HG03439 (cell line): ENCODE measurements around the gene SPDEF.

ENCODE experiments used
- ATAC-seq: cut with Tn5 transposase; IDR thresholded peaks from one replicate; pipeline ENCODE4 v1.9.1; 2021; ENCODE audit warnings: mild to moderate bottlenecking, moderate library complexity; ENCODE audit not compliant: unreplicated experiment

The SPDEF gene

DNA sequence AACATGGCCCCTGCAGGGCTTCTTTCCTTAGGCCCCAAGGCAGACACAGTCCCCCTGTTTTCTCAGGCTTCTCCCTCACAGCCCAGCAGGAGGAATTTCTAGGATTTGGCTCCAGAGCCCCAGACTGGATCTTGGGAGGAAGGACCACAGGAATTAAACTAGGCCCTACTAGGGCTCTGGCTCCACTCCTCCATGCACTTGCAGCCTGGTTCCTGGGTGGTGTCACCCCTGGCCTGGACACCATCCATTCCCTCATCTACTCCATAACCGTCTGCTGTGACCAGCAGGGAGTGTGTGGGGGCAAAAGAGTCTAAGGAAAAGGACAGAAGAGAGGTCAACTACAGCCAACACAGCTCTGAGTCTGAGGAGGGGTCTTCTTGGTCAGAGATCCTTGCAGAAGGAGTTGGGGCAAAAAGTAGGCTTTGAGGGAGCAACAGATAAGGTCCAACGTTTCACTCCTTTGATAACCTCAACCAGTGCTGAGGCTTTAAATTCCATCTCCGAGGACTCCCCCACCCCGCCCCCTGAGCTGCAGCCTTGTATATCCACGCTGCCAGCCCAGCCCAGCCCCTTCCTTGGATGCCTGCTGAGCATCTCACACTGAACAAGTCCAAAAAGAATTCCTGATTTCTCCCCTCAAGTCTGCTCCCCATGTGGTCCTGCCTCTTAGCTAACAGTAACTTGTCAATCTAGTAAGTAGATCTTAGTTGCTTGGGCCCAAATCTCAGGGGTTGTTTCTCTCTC lies 27.9 kb upstream of the SPDEF start:
- ATAC-seq = no peak

DNA sequence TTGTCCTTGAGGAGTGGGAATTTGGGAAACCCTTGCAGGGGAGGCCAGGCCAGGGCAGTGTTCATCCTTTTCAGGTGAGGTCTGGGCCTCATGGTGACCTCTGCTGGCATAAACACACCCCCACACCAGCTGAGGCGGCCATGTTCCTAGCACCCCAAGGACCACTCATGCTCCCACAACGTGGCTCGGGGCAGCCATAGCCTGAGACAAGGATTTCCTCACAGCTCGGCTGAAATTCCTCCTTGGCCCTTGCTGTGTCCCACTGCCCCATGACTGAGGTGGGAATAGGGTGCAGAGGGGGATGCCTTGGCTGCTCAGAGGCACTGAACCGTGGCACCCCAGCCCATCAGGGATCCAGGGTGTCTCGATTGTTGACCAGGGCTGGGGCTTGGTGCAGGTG lies 27.3 kb upstream of the SPDEF start:
- ATAC-seq = no peak

DNA sequence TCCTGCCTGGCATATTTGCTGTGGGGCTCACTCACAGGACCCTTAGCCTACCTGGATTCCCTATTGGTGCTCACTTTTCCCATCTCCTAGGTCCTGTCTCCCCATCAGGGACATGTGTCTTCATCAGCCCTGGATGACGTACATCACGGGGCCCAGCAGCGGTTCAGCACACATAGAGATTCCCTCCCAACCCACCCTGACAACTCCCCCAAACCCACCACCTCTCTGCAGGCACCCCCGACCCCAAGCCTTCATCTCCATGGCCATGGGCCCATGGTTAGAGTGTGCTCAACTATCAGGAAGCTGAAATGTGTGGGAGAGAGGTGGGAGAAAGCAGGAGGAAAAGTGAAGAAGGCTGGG lies 25.4 kb upstream of the SPDEF start:
- ATAC-seq = no peak

DNA sequence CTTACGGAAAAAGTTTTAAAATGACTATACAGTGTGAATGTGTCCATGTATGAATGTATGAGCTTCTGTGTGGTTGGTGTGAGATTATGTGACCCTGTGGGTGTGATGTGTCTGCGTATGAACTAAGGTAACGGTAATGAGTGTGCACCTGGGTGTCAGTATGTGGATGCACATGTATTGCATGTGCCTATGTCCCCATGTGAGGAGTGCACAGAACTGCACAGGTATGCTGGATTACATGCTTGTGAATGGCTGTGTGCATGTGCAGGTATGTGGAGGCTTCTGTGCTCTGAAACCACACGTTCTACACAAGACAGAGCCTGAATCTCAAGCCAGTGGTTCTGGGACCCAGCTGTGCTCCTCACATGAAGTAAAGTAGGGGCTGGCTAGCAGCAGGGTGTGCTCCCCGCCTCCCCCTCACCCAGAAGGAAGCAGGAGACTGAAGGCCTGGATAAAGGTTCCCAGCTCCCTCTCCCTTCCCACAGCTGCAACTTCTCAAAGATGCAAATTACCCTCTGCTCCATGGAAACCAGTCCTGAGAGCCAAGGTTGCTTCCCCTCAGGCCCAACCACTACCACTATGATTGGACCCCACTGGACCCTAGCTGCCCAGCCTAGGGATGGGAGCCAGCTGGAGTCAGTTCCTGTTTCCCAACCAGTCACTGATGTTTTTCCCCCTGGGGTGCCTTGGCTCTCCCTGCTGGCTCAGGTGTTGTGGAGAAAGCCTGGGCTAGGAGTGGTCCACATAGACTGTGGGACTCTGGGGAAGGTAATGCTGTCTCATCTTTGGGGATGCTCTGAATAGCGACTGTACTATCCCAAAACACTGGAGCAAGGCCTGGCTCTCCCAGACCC lies 24.8 kb upstream of the SPDEF start:
- ATAC-seq = no peak

DNA sequence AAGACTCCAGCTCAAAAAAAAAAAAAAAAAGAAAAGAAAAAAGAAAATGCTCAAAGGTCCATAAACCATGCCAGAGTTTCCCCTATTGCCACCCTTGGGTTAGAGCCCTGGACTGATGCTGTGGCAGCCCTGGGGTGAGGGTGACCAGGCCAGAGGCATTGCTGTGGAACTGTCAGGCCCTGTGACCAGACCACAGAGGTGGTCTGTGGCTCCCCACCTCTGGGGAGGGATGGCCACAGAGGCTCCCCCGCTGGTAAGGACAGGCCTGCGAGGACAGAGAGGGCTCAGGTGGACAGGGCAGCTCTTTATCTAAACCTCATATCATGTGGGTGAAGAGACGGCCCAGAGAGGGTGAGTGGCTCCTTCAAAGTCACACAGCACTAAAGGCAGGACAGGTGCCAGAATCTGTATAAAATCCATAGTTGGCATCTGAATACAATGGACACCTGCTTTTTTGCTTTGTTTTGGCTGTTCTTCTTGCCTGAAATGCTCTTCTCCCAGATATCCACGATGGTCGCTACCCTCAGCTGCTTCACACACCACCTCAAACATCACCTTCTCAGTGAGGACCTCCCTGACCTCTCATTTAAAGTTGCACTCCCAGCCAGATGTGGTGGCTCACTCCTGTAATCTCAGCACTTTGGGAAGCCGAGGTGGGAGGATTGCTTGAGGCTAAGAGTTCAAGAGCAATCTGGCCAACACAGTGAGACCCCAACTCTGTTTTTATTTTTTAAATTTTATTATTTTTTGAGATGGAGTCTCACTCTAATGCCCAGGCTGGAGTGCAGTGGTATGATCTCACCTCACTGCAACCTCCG lies 22.5 kb upstream of the SPDEF start:
- ATAC-seq = no peak

DNA sequence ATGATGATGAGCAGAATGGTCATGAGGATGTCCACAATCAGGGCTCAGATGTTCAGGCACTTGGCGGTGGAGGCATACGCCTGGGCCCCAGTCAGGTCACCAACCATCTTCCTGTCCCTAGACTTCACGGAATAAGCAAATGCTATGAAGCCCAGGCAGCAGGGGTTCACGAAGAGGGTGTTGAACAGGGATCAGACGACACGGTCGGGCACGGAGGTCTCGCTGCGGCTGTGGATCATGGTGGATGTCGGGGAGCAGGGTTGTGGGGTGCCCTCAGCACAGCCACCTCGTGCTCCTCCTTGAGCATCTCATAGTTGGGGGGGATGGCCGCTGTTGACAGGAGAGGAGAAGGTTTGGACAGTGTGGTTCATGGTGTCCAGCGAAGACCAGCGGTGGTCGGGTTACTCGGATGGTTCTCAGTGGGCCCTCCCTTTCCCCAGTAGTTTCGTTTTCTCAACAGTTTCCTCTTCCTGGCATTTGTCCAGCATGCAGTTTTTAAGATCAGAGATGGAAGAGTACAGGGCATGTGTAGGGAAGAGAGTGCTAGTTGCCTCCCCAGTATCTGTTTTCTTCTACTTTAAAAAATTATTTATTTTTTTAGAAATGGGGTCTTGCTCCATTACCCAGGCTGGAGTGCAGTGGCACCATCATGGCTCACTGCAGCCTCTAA lies 20.3 kb upstream of the SPDEF start:
- ATAC-seq = no peak

DNA sequence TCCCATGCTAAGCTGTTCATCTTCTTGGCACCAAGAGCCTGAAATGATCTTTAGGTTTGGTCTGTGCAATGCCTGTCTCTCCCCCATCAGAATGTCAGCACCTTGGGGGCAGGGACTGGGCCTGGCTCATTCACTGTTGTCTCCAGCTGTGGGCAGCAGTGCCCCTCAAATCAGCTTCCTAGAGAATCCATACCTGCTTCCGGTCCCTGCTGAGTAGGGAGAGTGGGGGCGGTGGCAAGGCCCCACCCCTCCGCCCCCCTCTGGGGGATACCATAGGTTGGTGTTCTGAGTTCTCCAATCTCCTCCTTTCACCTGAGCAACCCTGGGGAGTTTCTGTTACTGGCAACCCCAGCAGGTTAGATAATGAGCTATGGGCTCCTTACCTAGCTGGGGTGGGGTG lies 19.2 kb upstream of the SPDEF start:
- no peak for ATAC-seq

DNA sequence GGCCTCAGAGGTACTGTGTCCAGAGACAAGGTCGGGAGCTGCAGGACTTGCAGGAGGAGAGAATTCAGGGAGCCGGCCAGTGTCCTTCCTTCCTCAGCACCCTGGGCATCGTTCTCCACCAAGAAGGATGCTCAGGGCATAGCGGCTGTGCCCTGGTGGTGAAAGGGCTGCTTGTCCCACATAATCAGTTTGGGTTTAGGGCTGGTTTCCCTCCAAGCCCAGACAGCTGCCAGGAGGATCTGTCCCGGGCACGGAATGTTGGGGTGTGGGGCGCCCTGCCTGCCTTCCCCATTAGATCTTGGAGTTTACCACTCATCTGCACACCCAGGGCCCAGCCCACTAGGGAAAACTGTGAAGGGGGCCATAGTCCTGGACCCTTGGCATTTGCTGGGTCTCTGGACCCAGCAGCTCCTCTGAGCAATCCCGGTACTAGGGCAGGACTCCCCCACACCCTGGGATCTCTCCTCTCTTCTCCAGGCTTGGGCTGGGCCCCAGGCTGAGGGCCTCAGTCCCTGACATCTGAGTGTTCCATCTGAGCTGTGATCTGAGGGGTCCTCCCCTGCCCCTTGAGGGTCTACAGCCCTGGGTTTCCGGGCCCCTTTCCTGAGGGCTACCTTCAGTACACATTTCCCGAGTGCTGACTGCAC lies 18.6 kb upstream of the SPDEF start:
- no peak for ATAC-seq

DNA sequence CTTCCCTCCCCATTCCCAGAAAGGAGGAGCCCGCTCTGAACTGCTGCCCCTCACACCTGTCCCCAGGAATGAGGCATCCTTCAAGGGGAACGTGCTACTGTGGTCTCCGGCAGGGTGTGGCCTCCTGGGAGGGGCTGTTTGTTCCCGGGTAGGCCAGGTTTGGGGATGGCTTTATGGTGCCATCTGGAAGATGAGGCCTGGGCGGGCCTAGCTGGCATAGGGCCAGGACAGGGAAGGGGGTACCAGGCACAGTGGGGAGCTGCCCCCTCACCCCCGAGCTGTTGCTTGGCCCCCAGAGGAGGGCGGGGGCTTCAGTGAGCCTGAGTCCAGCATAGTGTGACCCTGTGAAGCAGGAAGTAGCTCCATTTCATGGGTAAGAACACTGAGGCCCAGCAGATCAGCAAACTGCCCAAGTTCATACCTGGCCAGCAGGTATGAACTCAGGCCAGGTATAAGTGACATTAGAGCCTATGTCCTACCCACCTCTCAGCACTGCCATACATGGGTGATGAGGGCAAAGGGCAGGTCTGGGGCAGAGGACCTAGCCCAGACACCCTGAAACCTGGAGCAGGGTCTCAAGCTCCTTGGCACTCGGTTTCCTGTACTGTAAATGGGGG lies 17.5 kb upstream of the SPDEF start:
- ATAC-seq = no peak

DNA sequence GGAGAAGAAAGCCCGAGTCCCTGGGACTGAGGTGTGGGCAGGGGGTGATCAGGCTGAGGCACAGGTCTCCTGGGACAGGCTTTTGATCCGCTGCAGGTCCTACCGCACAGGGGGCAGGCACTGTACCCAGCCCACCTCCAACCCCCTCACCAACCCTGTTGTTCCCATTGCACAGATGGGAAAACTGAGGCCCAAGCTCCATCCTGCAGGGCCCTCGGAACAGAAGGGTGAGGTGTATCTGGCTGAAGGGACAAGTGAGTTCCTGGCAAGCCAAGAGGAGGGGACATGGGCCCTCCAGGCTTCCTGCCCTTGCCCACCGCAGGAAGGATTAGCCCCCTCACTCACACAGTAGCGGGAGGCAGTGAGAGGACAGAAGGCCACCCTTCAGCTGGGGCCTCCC lies 16.5 kb upstream of the SPDEF start:
- ATAC-seq = no peak

DNA sequence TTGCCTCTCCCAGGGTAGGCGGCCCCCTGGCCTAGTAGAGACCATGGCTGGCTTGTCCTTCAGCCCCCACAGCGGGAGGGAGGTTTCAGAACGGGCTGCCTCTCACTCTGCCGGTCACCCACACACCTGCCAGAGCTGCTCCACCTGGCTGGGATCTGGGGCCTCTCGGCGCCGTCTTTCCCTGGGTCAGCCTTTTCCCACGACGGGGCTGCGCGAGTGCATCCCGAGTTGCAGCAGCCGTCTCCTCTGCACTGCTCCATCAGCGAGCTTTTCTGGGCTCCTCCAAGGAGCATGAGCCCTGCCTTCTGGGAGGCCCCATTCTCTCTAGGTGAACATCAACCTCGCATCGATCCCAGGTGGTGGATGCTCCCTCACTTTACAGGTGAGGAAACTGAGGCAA lies 15.9 kb upstream of the SPDEF start:
- ATAC-seq = no peak

DNA sequence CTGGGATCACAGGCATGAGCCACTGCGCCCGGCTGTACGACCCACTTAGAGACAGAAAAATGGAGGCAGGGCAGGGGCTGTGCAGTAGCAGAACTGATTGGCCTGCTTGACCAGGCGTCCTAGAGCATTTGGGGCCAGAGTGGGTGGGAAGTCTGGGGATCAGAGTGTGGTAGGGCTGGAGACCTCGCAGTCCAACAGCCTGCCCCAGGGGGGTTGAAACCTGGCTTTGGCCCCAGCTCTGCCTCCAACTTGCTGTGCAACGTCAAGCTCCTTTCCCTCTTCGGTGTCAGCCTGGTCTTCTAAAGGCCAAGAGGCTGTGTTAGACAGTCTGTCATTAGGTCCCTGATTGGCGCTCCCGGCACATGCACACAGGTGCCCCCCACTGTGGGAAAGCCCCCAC lies 15.3 kb upstream of the SPDEF start:
- ATAC-seq = no peak

DNA sequence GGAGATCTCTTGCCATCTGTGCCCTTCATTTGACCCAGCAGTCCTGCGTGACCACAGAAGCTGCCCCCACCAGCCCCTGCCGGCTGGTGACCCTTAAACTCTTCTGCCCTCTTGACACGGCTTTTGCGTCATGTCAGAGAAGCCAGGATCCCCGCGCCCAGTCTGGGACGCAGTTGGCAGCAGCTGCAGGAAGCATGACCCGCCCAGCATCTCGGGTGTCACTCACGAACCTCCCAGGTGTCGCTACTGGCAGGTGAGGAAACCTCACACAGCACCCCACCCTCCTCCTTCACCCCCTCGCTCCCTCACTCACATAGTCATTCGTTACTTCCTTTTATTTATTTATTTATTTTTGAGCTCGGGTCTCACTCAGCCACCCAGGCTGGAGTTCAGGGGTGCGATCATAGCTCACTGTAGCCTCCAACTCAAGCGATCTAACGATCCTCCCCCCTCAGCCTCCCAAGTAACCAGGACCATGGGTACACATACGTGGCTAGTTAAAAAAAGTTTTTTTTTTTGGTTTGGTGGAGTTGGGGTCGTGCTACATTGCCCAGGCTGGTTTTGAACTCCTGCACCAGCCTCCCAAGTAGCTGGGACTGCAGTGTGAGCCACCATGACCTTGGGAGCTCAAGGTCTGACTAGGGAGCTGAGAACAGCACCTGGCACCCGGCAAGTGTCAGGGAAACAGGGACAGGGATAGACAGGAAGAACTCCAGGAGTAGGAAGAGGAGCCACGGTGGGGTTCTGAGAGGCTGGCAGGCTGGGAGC lies 14.1 kb upstream of the SPDEF start:
- no peak for ATAC-seq

DNA sequence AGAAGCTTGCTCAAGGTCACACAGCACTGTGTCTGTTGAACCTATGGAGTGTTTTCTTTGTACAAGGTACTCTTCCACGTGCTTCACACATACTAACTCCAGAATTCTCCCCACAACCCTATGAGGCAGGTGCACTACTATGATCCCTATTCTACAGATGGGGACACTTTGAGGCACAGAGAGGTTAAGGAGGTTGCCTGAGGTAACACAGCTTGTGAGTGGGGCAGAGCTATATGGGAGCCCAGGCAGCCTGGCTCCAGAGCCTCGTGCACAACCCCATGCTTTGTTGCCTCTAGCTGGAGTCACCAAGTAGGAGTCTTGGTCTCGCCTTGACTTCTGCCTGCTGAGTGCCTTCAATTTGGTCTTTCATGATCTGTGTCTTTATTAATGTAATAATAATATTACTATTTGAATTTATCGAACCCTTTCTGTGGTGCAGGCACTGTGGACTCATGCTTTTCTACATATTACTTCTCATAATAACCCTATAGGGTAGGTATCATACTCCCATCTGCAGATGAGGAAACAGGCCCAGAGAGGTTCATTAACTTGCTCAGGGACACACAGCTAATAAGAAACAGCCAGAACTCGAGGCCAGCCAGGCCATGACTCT lies 13.3 kb upstream of the SPDEF start:
- no peak for ATAC-seq

DNA sequence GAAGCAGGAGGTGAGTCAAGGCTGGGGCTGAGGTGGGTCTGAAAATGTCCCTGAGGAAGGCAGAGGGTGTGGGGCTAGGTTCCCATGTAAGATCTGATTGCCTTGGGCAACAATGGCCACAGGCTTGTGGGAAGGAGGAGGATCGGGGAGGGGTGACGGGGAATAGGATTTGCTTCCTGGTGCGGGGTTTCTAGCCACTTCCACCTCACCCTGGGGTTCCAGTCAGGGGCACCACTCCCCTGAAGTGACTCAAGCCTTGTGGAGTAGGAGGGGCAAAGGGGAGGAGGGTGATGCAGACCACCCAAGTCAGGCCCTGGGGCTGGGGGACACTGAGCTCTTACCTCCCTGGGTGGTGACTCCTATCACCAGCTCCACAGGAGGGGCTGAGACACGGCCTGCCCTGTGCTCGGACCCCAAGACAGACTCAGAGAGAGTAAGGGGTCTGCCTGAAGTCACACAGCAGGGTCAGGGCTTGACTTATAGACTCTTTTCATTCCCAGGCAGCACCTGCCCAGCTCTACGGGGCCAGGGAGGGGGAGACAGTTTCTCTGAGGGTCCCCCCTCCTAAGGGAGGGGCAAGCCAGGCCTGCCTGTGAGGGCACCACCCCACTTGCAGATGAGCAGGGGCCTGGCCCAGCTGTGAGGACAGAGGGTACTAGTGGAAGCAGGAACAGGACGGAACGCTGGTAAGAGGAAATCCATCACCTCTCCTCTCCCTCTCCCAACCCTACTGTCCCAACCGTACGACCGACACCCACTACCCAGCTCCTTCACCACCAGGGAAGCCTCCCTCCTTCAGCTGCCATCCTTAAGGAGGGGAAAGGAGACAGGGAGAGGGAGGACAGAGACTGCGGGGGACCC lies 12.4 kb upstream of the SPDEF start:
- ATAC-seq = no peak

DNA sequence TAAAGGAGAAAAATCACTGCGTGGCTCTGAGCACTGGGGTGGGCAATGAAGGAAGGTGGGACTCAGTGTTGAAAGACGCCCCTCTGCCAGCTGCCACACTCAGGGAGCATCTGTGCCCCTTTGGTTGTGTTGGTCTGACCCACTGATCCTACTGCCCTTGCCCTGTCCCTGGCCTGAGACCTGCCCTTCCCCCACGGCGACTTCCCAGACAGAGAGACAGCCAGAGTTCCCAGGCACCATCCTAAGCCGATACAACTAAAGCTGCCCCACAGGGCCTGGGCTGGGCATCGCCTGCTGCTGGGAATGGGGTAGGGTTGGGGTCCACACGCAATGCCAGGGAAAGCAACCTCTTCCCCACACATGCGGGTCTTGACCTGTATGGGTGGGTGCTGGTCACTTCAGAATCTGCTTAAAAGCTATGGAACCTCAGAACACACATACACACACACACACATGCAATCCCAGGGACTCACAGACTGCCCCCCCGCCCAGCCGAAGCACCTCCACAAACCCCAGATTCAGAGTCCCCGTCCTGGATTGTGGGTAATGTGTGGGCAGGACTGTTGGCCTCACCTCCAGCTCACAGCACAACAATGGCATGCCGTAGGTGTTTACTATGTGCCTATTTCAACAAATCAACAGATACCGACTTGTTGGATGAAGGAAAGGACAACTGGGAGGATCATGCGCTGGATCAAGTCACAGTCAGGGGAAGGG lies 10.9 kb upstream of the SPDEF start:
- no peak for ATAC-seq

DNA sequence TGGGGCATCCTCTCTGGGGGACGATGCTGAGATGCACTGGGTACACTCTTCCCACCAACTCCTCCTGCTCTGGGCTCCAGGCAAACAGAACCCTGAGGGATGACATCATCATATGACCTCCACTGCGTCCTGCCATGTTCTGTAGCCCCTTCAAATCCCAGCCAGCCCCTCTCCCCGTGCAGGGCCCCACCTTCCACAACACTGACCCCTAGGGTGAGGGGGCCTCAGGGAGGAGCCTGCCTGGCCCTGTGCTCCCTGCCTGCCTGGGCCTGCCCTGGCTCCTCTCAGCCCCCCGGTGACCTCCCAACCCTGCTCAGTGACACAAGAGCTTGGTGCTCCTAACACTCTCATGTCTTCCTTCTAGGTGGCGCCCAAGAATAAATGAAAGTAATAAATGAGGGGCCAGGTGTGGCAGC lies 9.6 kb upstream of the SPDEF start:
- no peak for ATAC-seq
